ENCODE results near the gene CD58.

Gene CD58

DNA sequence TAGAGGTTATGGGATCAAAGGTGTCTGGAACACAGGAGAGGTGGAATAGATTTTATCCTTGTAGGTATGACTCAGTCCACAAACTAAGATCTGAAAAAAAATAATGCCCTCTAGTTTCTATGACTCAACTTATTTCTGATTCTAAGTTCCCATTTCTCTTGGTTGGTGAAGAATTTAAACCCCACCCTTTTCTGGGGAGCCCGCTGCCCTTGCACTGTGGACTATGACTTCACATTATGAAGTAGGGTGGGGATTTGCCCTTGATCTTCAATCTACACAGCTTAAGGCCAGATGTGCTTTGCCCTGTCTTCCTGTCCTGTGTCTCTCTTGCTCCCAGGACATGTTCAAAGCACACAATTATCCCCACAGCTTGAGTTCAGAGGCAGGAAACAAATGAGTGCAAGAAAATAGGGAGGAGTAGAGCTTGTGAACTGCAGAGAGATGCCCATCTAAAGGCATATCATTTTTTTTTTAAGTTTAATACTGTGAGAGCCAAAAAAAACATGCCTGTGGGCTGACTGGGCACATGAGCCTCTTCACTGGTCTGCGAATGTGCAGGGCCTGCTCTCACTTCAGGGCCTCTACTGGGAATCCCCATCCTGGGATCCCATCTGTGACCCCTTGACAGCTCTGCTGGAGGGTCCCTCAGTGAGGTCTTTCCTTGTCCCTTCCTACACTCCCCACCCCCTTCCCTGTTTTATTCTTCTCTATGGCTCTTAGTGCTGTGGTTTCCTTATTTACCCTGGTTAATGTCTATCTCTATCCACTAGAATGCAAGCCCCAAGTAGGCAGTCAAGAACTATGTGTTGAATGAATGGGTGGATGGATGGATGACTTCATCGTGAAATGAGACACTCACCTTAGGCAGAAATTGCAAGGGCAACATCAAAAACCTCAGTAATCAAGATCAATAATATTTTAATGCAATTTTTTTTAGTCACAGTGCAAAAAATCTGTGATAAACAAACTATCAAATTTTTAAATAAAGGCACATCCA lies 61.5 kb downstream of the CD58 start:
- DNase-seq (ENCODE audit: low spot score) = no peak

DNA sequence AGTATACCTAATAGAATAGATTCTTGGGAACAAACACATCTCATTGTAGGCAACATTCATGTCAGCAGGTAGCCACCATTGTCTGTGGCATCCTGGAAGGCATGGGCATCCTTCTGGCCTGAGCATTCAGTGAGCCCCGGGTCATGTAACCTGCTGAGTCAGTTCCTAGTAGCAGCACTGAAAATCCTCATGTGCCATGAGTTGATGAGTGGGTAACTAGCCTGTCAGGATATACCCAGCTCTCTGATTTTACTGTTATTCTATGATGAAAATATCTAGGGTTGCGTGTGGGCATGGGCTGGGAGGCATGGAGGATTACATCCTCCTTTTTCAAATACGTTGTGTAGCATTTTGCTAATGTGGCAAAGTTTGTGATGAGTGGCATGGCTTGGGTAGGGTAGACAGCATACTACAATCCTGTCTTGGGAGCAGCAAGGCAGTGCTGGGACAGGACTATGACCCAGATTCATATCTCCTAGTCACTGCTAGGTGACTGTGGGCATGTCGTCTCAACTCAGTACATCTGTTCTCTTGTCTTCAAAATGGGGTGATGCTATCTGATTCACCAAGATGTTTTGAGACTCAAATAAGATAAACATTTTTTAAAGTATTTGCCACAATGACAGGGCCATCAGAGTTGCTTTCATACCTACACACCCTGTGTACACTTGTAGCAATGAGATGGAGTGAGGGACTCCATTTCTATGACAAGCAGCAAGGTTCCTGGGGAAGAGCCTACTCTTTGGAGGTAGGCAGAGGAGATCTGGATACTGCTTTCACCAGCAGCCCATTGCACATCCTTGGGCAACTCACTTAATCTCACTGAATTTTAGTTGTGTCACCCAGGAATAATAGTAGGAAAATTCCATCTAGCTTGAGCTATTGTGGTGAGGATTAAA lies 62.5 kb downstream of the CD58 start:
- no peak for DNase-seq (ENCODE audit: low spot score)

DNA sequence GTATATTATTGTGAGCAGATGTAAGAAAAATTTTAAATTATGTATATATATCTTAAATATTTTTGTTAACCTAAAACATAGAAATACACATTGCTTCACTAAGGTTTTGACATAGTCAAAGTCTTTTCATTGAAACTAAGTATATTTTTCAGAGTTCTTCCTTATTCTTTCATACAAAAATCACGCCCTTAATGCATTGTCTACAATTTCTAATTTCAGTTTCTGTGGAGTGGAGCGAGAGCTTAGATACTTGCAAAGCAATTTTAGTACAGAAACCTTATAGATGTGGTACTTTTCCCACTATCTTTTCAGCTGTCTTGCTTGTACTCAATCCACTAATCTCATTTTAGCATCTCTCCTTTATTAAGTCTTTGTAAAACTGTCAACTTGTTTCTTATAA lies 63.2 kb downstream of the CD58 start:
- no peak for DNase-seq (ENCODE audit: low spot score)

DNA sequence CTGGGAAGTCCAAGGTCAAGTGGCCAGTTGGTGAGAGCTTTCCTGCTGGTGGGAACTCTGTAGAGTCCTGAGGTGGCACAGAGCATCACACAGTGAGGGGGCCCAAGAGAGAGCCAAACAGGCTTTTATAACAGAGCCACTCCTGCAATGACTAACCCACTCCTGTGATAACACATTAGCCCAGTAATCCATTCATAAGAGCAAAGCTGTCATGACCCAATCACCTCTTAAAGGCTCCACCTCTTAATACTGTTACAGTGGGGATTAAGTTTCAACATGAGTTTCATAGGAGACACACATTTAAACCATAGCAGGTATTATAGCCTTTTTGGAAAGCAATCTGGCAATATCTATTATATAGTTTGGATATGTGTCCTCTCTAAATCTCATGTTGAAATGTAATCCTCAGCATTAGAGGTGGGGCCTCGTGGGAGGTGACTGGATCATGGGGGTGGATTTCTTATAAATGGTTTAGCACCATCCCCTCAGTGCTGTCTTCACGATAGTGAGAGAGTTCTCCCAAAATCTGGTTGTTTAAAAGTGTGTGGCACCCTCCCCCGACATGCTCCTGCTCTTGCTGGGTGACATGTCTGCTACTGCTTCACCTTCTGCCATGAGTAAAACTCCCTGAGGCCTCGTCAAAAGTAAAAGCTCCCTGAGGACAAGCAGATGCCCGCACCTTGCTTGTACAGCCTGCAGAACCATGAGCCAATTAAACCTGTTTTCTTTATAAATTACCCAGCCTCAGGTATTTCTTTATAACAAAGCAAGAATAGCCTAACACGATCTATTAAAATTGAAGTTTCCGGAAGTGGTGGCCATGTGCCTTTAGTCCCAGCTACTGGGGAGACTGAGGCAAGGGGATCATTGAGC lies 64.5 kb downstream of the CD58 start:
- no peak for DNase-seq (ENCODE audit: low spot score)

DNA sequence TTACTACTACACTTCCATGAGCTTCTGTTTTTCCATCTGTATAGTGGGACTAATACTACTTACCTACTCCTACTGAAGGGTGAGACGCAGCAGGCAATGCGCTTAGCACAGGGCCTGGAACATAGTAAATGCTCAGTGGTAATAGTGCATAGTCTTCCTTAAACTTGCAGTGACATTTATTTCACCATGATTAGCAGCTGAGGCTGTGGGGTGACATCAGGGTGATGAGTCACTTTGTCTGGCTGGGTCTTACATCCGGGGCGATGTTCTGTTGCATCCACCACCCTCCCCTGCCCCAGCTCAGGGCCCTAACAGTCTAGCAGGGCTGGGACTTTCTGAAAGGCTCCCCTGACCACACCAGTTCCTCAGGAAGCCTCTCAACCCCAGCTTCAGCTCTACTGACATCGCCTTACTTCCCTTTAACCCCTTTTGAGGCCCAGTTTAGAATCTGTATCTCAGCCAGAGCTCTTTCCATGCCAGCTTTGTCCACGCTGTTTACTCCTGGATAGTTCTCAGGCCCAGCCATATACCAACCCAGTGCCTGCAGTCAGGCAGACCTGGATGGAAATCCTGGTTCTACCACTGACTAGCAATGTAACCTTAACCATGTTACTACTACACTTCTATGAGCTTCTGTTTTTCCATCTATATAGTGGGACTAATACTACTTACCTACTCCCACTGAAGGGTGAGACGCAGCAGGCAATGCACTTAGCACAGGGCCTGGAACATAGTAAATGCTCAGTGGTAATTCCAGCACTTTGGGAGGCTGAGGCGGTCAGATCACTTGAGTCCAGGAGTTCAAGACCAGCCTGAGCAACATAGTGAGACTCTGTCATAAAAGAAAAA lies 66.3 kb downstream of the CD58 start:
- no peak for DNase-seq (ENCODE audit: low spot score)

DNA sequence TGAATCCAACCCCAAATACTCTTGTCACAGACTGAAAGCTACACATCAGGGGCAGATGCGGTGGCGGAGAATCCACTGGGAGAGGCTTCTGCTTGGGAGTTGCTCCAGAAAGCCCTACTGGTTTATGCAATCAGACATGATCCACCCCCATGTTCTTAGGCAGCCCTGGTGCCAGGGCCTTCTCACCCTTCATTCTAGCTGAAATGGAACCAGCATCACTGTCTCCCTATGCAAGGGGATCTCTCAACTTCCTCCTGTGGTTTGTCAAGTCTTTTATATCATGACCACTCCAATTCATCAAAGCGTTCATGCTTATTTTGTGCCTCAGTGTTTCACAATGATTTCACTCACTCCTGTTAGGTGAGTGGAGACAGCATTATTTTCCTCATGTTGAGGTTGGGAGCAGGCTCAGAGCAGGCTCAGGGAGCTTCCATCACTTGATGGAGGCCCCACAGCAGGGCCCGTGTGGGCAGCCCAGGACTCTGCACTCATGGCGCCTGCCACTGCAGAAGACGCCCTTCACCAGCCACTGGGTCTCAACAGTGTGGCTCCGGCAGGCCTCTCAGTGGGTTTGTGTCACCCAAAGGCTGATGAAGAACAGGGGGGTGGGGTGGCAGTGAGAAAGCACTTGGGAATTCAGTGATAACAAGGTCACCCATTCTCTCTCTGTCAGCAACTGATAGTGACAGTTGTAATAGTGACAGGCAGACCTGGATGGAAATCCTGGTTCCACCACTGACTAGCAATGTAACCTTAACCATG lies 67.1 kb downstream of the CD58 start:
- no peak for DNase-seq (ENCODE audit: low spot score)

DNA sequence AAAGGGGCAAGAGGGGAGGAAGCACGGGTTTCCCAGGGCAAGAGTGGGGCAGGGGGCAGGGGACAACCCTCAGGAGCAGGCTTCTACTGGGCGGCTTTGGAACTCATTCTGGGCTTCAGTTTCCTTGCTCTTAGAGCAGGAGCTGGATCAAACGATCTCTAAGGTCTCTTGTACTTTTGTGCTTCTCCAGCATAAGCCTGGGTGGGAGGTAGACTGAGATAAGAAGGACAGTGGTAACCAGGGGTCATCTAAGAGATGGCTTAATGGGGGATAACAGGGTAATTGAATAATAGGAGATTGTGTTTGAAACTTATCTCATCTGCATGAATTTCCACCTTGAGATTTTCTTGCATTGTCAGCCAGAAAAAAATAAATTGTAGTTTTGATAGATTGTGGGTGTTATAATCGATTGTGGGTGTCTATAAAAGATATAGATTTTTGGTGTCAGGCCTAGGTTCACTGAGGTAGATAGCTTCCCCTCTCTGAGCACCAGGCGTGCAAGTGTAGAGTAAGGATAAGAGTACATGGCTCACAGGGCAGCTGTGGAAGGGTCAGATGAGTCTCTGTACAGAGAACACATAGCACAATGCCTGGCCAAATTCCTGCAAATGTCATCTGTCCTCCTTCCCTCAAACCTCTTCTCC lies 68.0 kb downstream of the CD58 start:
- no peak for DNase-seq (ENCODE audit: low spot score)

DNA sequence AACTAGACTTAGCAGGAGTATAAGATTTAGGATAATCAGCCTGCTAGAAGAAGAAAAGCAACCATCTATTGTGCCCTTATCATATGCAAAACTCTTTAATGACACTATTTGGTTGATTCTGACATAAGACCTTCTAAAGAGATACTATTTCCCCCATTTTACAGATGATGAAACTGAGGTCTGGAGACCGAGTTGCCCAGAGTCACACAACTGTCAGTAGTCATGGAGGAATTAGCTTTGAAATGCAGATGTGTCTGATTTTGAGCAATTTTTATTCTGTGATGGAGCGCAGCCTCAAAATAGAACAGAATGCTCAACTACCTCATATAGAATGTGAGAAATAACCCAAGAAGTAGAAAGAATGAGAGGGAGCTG lies 69.0 kb downstream of the CD58 start:
- DNase-seq (ENCODE audit: low spot score) = no peak

DNA sequence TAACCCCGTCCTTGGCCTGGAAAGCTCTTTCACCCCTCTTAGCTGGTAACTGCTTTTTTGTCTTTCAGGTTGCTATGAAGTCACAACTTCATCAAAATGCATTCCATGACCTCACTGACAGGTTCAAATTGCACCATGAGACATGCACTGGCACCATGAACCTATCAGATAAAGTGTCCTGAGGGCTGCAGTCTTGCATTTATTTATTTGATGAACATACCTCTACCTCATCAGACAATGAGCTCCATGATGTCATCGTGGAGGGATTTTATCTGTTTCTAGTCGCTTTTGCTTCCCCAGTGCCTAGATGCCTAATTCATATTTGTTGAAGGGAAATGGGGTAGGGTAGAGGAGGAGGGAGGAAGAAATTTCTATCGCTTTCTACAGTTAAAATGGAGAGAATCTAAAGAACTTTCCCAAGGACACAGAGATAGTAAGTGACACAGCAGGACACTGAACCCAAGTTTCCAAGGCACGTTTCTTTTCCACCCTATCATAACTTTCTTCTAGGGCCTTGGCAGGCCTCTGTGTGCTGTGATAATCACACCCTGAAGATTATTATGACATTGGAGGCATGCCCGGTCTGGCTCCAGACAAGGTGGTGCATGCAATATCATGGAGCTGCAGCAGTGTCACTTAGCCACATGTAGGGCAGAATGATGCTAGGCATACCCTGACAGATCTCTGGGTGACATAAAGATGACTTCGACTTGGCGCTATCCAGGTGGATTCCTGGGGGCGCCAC lies 69.5 kb downstream of the CD58 start:
- DNase-seq (ENCODE audit: low spot score) = no peak

DNA sequence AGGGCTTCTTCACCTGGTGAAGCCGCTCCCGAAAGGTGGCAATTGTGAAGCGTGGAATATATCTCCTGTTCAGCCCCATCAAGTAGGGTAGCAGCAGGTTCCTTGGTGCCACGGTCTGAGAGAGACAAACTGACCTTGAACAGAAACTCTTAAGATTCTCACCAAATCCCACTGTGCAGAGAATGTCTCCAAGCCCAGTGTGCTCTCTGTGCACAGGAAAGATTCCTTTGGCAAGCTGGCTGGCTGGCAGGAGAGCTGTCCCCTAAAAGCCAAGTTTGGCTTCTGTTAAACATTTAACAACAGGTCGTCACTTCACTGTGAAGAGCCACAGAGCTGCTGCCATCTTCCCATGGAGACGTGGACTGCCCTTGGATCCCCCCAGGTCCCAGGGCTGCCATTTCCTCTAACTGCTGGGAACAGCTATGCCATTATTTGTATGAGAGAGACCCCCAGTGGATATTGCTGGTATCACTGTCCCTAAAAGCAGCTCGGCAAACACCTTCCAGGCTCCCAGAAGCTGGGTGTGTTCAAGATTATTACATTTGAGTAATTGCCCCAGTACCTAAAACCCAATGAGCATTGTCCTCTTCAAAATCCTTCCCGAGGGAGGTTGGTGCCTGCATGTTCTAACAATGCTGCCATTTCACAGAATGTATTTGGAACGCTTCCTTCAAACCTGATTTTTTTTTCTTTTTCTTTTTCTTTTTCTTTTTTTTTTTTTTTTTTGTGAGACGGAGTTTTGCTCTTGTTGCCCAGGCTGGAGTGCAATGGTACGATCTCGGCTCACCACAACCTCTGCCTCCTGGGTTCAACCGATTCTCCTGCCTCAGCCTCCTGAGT lies 71.8 kb downstream of the CD58 start:
- DNase-seq (ENCODE audit: low spot score) = no peak

DNA sequence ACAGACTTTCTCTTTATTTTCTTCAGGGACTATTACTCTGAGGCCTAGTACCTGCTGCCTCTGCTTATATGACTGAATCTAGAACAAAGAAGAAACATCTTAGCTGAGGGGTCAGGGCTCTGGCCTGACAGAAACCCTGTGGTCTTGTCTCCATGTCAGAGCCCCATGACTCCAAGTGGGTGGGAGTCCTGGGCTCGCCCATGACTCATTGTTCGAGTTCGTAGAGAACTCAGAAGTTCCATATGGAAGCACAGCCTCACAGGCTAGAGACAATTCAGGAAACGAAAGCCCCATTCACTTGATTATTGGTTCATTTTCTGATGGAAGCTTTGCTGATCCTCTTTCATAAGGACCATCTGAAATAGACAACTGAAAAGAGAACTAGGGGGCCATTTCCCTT lies 73.2 kb downstream of the CD58 start:
- no peak for DNase-seq (ENCODE audit: low spot score)

DNA sequence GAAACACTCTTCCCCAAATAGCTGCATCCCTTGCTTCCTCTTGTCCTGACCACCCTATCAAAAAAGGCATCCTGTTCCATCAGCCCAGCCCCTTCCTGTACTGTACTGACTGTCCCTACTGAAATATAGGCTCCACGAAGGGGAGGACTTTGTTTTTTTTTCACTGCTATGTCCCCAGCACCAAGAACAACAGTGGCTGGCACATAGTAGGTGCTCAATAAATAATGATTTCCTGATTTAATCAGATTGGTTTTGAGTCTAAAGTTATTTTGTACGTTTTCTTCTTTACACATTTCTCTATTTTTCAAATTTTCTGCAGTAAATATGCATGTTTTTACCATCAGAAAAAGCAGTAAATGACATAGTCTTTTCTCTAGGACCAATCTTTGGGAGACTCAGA lies 73.9 kb downstream of the CD58 start:
- no peak for DNase-seq (ENCODE audit: low spot score)

DNA sequence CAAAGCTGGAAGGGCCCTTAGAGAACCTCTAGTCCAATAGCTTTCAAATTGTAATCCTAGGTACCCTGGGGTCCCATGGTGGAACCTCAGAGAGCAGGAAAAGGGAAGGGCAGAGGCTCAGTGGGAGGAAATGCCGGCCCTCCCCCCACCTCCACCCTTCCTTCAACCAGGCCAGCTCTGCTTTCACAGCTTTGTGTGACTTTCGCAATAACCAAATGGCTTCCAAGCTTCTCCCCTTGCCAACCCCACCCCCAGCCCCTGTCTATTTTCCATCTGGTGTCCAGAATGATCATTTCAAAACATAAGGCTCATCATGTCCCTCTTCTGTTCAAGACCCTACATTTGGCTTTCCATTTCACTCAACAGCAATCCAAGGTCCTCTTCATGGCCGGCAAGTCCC lies 74.4 kb downstream of the CD58 start:
- no peak for DNase-seq (ENCODE audit: low spot score)

DNA sequence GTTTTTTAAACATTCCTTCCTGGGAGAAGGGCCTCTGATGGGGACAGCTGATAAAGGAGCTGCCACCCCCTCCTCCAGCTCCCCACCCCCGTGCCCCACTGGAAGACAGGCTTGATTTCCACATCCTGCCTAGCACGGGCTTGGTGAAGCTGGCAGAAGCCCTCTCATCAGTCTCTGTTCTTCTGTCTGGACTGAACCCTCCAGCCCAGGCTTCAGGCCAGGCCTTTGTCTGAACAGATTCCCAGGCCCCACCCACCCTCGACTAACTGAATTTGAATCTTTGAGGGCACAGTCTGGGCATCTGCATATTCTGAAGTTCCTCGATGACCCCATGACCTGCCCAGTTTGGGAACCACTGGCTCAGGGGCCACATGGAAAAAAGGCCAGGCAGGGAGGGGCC lies 75.3 kb downstream of the CD58 start:
- no peak for DNase-seq (ENCODE audit: low spot score)

DNA sequence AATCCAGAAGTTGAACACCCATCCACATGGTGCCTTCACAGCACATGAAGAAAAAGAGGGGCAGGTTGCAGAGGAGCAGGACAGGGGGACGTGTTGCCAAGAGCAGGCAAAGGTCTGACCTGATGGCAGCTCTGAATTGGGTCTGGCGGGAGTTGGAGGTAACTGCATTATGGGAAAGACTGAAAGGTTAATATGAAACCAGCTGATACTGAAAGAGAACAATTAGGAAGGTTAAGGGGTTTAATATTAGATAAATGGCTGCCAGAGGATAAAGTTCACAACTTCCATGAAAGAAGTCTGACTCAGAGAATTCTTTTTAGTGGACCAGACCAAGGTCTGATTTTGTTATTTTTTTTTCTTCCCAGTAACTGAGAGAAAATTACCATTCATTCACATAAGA lies 76.1 kb downstream of the CD58 start:
- DNase-seq (ENCODE audit: low spot score) = no peak

DNA sequence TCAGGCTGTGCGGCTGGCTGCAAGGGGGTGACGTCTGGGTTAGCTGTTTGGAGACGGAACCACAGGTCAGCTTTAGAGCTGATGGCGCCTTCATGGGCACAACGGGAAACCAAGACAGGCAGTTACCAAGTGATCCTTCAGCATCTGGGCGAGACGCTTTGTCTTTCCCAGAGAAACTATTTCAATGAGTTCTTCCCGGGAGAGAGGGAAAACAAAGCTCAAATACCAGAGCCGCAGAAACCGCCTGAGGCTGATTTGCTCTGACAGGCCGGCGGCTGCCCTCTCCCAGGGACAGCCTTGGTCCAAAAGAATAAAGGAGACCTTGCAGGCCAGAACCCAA lies 76.5 kb downstream of the CD58 start:
- no peak for DNase-seq (ENCODE audit: low spot score)

DNA sequence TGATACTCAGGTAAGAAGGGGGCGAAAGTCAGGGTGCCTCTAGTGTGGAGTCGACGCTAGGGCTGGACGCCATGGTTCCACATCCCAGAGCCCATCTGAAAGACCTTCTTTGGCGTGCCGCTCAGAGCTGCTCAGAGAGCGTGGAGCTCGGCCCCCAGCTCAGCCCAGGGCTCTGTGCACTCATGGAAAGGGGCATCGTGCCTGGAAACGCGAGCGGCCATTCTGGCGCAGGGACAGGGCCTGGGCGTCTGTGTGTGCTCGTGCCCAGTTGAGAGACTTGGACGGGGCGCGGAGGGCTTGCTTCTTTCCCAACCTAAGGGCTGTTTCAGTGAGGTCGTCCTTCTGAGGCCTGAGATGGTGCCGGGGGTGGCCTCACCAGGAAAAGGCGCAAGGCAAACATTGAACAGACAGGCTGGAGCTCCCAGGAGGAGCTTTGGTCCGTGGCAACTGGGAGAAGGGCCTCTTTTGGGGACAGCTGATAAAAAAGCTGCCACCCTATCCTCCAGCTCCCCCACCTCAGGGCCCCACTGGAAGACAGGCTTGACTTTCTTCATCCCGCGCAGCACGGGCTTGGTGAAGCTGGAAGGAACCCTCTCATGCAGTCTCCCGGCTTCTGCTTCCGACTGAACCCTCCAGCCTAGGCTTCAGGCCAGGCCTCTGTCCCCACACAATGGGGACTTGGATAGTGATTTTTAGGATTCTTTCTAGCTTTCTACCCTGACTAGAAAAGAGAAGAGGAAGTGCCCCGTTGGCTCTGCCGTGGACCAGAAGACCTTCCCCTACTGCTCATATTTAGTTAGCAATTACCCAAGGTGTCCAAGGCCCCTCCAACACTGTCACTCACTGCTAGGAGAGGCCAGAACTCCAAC lies 77.1 kb downstream of the CD58 start:
- DNase-seq (ENCODE audit: low spot score) = no peak

All from COLO829 (cell line).